H1 (cell line): ENCODE measurements around the gene SYDE1. TPM values are rescaled to one million over a fixed set of nuclear protein-coding genes. Genes with fewer than 3 reads are reported as not detected.

Experiments
- CTCF ChIA-PET: fragments of 300-600 bp; sonication (Branson Sonifier 250); formaldehyde crosslinking; loops from one replicate; lab custom pipeline; 2021; ENCODE audit not compliant: partially characterized antibody; lab: Charles Lee
- POLR2A ChIA-PET: fragments of 300-600 bp; sonication (Branson Sonifier 250); formaldehyde crosslinking; loops from one replicate; lab custom pipeline; 2021; ENCODE audit warnings: inconsistent platforms; ENCODE audit not compliant: partially characterized antibody; lab: Charles Lee
- DNase-seq, 2 experiments: peaks; one replicate each; pipeline versions ENCODE4 v3.0.0 to v3.0.0-alpha.2; 2010 to 2022; ENCODE audit warnings: low spot score in 2 of 2, low read depth in 1 of 2, mixed read lengths in 1 of 2
- FAIRE-seq: peaks from 2 replicates; lab custom pipeline; 2011; peaks lifted over from hg19 to GRCh38; lab: Jason Lieb, UNC
- H2AFZ ChIP-seq: 2 replicates; pipeline ENCODE4 v1.8.1; 2012; ENCODE audit warnings: low read length, inconsistent platforms
- H2AK5ac ChIP-seq: 2 replicates; pipeline ENCODE4 v1.6.1; 2013; ENCODE audit warnings: low read depth, low read length
- H2BK120ac ChIP-seq: replicated peaks from 2 replicates; pipeline ENCODE3; 2013; ENCODE audit warnings: low read depth, low read length, inconsistent platforms
- H2BK12ac ChIP-seq: 2 replicates; pipeline ENCODE4 v1.6.1; 2013; ENCODE audit warnings: low read depth, low read length
- H2BK15ac ChIP-seq: 2 replicates; pipeline ENCODE4 v1.6.1; 2013; ENCODE audit warnings: low read length
- H2BK20ac ChIP-seq: 2 replicates; pipeline ENCODE4 v1.6.1; 2013; ENCODE audit warnings: low read length
- H2BK5ac ChIP-seq: 2 replicates; pipeline ENCODE4 v1.6.1; 2013; ENCODE audit warnings: low read depth, low read length
- H3K14ac ChIP-seq: 2 replicates; pipeline ENCODE4 v1.6.1; 2013; ENCODE audit warnings: inconsistent platforms; ENCODE audit not compliant: insufficient read length
- H3K18ac ChIP-seq: 2 replicates; pipeline ENCODE4 v1.6.1; 2013; ENCODE audit warnings: low read length; ENCODE audit errors: extremely low read depth
- H3K23ac ChIP-seq: 2 replicates; pipeline ENCODE4 v1.6.1; 2013; ENCODE audit warnings: inconsistent platforms; ENCODE audit not compliant: insufficient read length
- H3K23me2 ChIP-seq: 2 replicates; pipeline ENCODE4 v1.6.1; 2013; ENCODE audit warnings: low read depth, low read length
- H3K27ac ChIP-seq: 2 replicates; pipeline ENCODE4 v1.6.1; 2011; ENCODE audit warnings: low read depth, low read length, inconsistent platforms
- H3K27me3 ChIP-seq, 4 experiments: replicated peaks in 1 of 4; 1 replicate in 1 of 4; 2 replicates in 3 of 4; pipeline versions ENCODE4 v1.6.1 to v1.8.1; 2011 to 2013; ENCODE audit warnings: low read length in 3 of 4, mild to moderate bottlenecking in 3 of 4, inconsistent platforms in 2 of 4, mixed read lengths in 2 of 4, moderate library complexity in 1 of 4; ENCODE audit not compliant: control insufficient read depth in 3 of 4, insufficient read depth in 3 of 4; ENCODE audit errors: extremely low read depth in 1 of 4
- H3K36me3 ChIP-seq, 4 experiments: 2 replicates each; pipeline versions ENCODE4 v1.6.1 to v1.8.1; 2011 to 2013; ENCODE audit warnings: mild to moderate bottlenecking in 4 of 4, low read length in 3 of 4, moderate library complexity in 2 of 4, control low read depth in 1 of 4, inconsistent platforms in 1 of 4; ENCODE audit not compliant: insufficient read depth in 4 of 4, control insufficient read depth in 2 of 4
- H3K4ac ChIP-seq: replicated peaks from 2 replicates; pipeline ENCODE3; 2013; ENCODE audit warnings: low read length, low read depth, mixed read lengths, inconsistent platforms; ENCODE audit not compliant: insufficient read length
- H3K4me1 ChIP-seq, 4 experiments: replicated peaks in 1 of 4; 1 replicate in 1 of 4; 2 replicates in 3 of 4; pipeline versions ENCODE4 v1.6.1 to v1.8.1; 2011 to 2013; ENCODE audit warnings: low read length in 3 of 4, inconsistent platforms in 2 of 4, mixed read lengths in 1 of 4; ENCODE audit not compliant: insufficient read depth in 4 of 4, control insufficient read depth in 3 of 4
- H3K4me2 ChIP-seq, 2 experiments: 2 replicates each; pipeline versions ENCODE4 v1.6.1 to v1.8.1; 2011 to 2013; ENCODE audit warnings: low read depth in 2 of 2, low read length in 2 of 2, control low read depth in 1 of 2, inconsistent platforms in 1 of 2, mild to moderate bottlenecking in 1 of 2; ENCODE audit not compliant: insufficient read depth in 1 of 2
- H3K4me3 ChIP-seq, 4 experiments: fragments of 200-600, 300-600 bp in 1 of 4; sonication (generic), shearing (Covaris generic), sonication (Bioruptor Twin) in 1 of 4; 2 replicates each; pipeline versions ENCODE4 v1.5.1 to v1.8.1; 2011 to 2016; ENCODE audit warnings: low read length in 4 of 4, low read depth in 3 of 4, control low read depth in 2 of 4, inconsistent platforms in 2 of 4, mild to moderate bottlenecking in 2 of 4, mixed read lengths in 1 of 4, moderate library complexity in 1 of 4; ENCODE audit not compliant: insufficient read depth in 2 of 4; ENCODE audit errors: extremely low read depth in 1 of 4
- H3K56ac ChIP-seq: replicated peaks from 2 replicates; pipeline ENCODE3; 2013; ENCODE audit warnings: low read depth, mild to moderate bottlenecking, mixed read lengths, low read length, inconsistent platforms; ENCODE audit not compliant: insufficient read length
- H3K79me1 ChIP-seq: 2 replicates; pipeline ENCODE4 v1.6.1; 2013; ENCODE audit warnings: low read depth, low read length, control low read depth
- H3K79me2 ChIP-seq, 2 experiments: 2 replicates each; pipeline versions ENCODE4 v1.6.1 to v1.8.1; 2012 to 2013; ENCODE audit warnings: low read length in 2 of 2, mild to moderate bottlenecking in 2 of 2, inconsistent platforms in 1 of 2; ENCODE audit not compliant: insufficient read depth in 2 of 2, control insufficient read depth in 1 of 2
- H3K9ac ChIP-seq, 4 experiments: replicated peaks in 1 of 4; 1 replicate in 1 of 4; 2 replicates in 3 of 4; pipeline versions ENCODE4 v1.6.1 to v1.8.1; 2011 to 2013; ENCODE audit warnings: low read depth in 3 of 4, low read length in 3 of 4, control low read depth in 2 of 4, mild to moderate bottlenecking in 2 of 4, moderate library complexity in 2 of 4, inconsistent platforms in 1 of 4; ENCODE audit errors: extremely low read depth in 1 of 4
- H3K9me3 ChIP-seq, 2 experiments: 2 replicates each; pipeline versions ENCODE4 v1.6.1 to v1.8.1; 2012 to 2013; ENCODE audit warnings: mild to moderate bottlenecking in 2 of 2, moderate library complexity in 2 of 2, control low read depth in 1 of 2, inconsistent platforms in 1 of 2, low read depth in 1 of 2, low read length in 1 of 2, mixed read lengths in 1 of 2; ENCODE audit not compliant: insufficient read depth in 2 of 2
- H4K20me1 ChIP-seq, 2 experiments: replicated peaks in 1 of 2; 2 replicates each; pipeline versions ENCODE3 to v1.8.1; 2011 to 2013; ENCODE audit warnings: inconsistent platforms in 2 of 2, low read length in 2 of 2, mild to moderate bottlenecking in 1 of 2; ENCODE audit not compliant: insufficient read depth in 2 of 2, control insufficient read depth in 1 of 2
- H4K5ac ChIP-seq: 2 replicates; pipeline ENCODE4 v1.6.1; 2013; ENCODE audit warnings: low read length, low read depth, mixed read lengths, inconsistent platforms; ENCODE audit not compliant: insufficient read length
- H4K8ac ChIP-seq: 2 replicates; pipeline ENCODE4 v1.8.0; 2013; ENCODE audit warnings: mild to moderate bottlenecking, moderate library complexity, low read length, inconsistent platforms; ENCODE audit not compliant: insufficient read depth; ENCODE audit errors: extremely low read depth
- H4K91ac ChIP-seq: replicated peaks from 2 replicates; pipeline ENCODE3; 2013; ENCODE audit warnings: low read length, mixed read lengths, inconsistent platforms; ENCODE audit not compliant: insufficient read length
- SRF ChIP-seq: IDR thresholded peaks from 2 replicates; pipeline ENCODE4 v1.6.1; 2011; ENCODE audit warnings: mild to moderate bottlenecking, low read depth, low read length, moderate library complexity
- WGBS, 2 experiments: shearing (Covaris generic) in 1 of 2; methylation state at CpG; one replicate each; pipeline versions ENCODE4 v1.1.6 to v1.1.7; 2013 to 2015; ENCODE audit warnings: low lambda C conversion rate in 2 of 2, mixed read lengths in 2 of 2, inconsistent platforms in 1 of 2, low coverage in 1 of 2, missing lambda C conversion rate in 1 of 2; ENCODE audit not compliant: insufficient replicate concordance in 2 of 2, insufficient coverage in 1 of 2, insufficient read length in 1 of 2; ENCODE audit errors: extremely low coverage in 1 of 2, missing lambda C conversion rate in 1 of 2; 5-methylcytosine and 5-hydroxymethylcytosine counted together
- polyA plus RNA-seq, 7 experiments: library from polyadenylated mRNA; depleted of rRNA in 3 of 7; stranded (reverse) in 5 of 7; unstranded in 2 of 7; fragments of >200 nt in 5 of 7; fragments of 200-250 nt in 2 of 7; gene quantifications; 1 replicate in 5 of 7; 2 replicates in 1 of 7; 4 replicates in 1 of 7; pipeline versions ENCODE4 v1.2.1 to v1.2.3, GENCODE V29; 2011 to 2013; ENCODE audit warnings: missing spikeins in 2 of 7, mixed read lengths in 2 of 7
- total RNA-seq: library from RNA; stranded (reverse); fragmentation: NEBNext Ultra II Directional; extraction: Animal tissue kit (Norgen Biotek cat#: 25700); gene quantifications from 2 replicates; pipeline ENCODE4 v1.2.1, GENCODE V29; 2021

SYDE1 gene
- total and polyA plus RNA-seq, 2 of the 8 experiments (the other 6 are each of a cell fraction or from before 2014, with no cell fraction given): 12.0 to 16.8 TPM

DNA sequence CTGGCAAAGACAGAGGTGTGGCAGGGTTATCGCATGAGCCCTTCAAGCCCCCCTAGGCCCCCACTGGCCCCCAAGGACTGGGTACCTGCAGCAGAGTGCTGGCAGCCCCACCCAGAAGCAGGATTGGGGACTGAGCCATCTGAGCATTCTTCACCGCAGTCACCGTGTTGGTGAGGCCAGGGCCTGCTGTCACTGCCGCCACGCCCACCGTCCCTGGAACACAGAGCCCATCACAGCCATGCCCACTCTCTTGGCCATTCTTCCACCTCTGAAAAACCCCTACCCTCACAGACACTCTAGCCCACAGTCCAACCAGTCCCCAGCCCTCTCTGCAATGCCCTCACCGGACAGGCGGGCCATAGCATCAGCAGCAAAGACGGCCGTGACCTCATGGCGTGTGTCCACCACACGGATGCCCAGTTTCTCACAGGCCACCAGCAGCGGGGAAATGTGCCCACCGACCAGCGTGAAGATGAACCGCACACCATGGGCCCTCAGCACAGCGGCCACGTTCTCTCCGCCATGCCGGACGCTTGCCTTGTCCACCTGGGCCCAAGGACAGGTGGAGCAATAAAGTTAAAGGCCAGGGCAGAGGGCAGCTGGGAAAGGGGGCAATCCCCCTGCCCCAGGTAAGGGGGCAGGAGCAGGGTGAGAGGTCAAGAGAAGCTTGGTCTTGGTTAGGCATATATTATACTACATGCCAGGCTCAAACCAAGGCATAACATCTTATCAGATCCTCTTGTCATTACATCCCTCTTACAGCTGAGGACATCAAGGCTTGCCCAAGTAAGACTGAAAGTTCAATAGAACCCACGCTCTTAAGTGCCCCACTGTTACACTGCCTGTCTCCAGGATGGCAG, 16.1 kb downstream of the SYDE1 start:
- peaks cover 8% of the 10 kb centered on the region; the same call in 1 of the 2 replicates for H3K23me2 ChIP-seq
- no peak overlapping the region for H4K5ac ChIP-seq
- peaks cover 9% of the 10 kb centered on the region for H3K79me1 ChIP-seq
- H3K27ac ChIP-seq: no peak overlapping the region
- FAIRE-seq (no peak), DNase-seq (no peak)
- no peaks in the 10 kb centered on the region for H3K27me3 ChIP-seq
- CTCF ChIA-PET: interaction anchor here (1.4 to 5.7 kb wide), 4 partner anchors 9 to 30 kb away, joined by 4 to 39 read pairs (median 8); no protein-coding TSS in a partner anchor
- no peak overlapping the region for H2BK12ac ChIP-seq
- H3K9ac ChIP-seq: no peak overlapping the region
- H3K23ac ChIP-seq: no peak overlapping the region
- peaks cover 0 to 13% of the 10 kb centered on the region in 2 experiments; a peak in 2 of 4 replicates for H3K79me2 ChIP-seq
- H3K14ac ChIP-seq: no peak overlapping the region
- no peak overlapping the region; a peak in 1 of 4 replicates for H3K4me2 ChIP-seq
- H2BK5ac ChIP-seq: no peak overlapping the region
- 91% methylated on average over 22 of the region's 22 CpGs; no CpG with 5 or more reads in 1 of the 2 experiments for WGBS, 2 experiments
- no peak overlapping the region; the same call in 1 of the 2 replicates for H4K8ac ChIP-seq
- no peak for TF ChIP-seq SRF
- peaks cover 4 to 7% of the 10 kb centered on the region in 2 experiments; a peak in 1 of 4 replicates for H3K9me3 ChIP-seq
- no peak overlapping the region for H3K4ac ChIP-seq
- peaks cover 8 to 27% (median 21%) of the 10 kb centered on the region in 4 experiments; a peak in 7 of 8 replicates for H3K36me3 ChIP-seq
- peaks cover 2 to 3% of the 10 kb centered on the region in 2 experiments for H4K20me1 ChIP-seq
- H2BK15ac ChIP-seq: no peak overlapping the region
- H4K91ac ChIP-seq: no peak overlapping the region
- no peak overlapping the region for H2BK120ac ChIP-seq
- no peak overlapping the region for H2BK20ac ChIP-seq
- no peak overlapping the region for H3K18ac ChIP-seq
- H3K4me1 ChIP-seq: peaks cover 0 to 9% (median 1%) of the 10 kb centered on the region in 4 experiments; a peak in 4 of 7 replicates
- H2AK5ac ChIP-seq: no peak overlapping the region
- H2AFZ ChIP-seq: no peak overlapping the region
- no peak overlapping the region for H3K4me3 ChIP-seq
- POLR2A ChIA-PET: interaction anchor here (1.3 to 5.1 kb wide), 3 partner anchors 10 to 34 kb away, joined by 3 to 67 read pairs (median 5); no protein-coding TSS in a partner anchor
- no peak overlapping the region for H3K56ac ChIP-seq
